ENCODE results near the gene MACF1.
"Not testable (repeated sequence)": the region's sequence is repeated elsewhere in the genome, so short reads cannot be mapped to it uniquely, and the experiment has no call there.

MACF1 gene

DNA sequence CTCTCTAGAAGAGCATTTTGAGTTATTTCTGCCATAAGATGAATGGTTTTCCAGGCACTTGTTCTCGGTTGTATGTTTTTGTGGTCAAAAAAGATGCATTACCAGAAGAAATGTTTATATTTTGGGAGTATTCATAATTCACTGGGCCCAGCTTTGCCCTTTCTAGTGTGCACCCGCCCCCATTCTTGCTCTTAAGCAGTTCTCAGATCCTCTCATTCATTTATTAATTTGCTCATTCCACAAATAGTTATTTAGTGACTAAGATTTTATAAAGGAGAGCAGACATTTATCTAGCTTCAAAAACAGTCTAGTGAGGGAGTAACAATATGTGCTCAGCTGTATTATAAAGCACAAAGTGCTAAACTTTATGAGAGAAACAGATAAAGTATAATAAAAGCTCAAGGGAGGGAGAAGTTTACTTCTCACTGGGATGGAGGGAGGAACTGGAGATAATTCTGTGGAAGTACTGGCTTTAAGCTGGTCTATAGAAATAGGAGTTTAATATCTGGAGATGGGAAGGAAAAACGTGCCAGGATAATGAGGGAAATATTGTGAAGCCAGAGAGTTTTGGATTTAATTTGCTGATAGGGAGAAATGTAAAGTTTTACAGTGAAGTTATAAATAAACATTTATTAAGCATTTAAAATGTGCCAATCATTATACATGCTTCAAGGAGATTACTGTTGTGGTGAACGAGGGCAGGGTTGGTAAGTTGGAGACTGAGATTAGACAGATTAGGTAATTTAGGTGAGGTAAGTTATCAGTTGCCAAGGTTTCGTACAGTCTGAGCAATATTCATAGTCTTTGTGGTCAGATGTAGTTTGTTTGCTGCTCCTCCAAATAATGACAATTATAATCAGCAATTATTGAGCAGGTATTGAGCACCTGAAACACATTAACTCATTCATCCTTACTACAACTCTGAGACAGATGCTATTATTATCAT is 9.1 kb upstream of the MACF1 start:
- no peaks in the 10 kb centered on the region for H3K27me3 Mint-ChIP-seq (ENCODE audit: low read depth)
- TF ChIP-seq, protein P1, sequence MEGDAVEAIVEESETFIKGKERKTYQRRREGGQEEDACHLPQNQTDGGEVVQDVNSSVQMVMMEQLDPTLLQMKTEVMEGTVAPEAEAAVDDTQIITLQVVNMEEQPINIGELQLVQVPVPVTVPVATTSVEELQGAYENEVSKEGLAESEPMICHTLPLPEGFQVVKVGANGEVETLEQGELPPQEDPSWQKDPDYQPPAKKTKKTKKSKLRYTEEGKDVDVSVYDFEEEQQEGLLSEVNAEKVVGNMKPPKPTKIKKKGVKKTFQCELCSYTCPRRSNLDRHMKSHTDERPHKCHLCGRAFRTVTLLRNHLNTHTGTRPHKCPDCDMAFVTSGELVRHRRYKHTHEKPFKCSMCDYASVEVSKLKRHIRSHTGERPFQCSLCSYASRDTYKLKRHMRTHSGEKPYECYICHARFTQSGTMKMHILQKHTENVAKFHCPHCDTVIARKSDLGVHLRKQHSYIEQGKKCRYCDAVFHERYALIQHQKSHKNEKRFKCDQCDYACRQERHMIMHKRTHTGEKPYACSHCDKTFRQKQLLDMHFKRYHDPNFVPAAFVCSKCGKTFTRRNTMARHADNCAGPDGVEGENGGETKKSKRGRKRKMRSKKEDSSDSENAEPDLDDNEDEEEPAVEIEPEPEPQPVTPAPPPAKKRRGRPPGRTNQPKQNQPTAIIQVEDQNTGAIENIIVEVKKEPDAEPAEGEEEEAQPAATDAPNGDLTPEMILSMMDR (IDR thresholded peaks at IDR 0.05; ENCODE audit: unreplicated experiment in 3 of 3), result no peak
- peaks cover 49% of the 10 kb centered on the region for H3K4me1 Mint-ChIP-seq
- peak overlapping the region; percentile 60 to 72 (median 71) for H3K27ac Mint-ChIP-seq
- no peaks in the 10 kb centered on the region for H3K9me3 Mint-ChIP-seq
- no peaks in the 10 kb centered on the region for H3K36me3 Mint-ChIP-seq (ENCODE audit: low read depth)
- H3K4me3 Mint-ChIP-seq, result no peak overlapping the region

DNA sequence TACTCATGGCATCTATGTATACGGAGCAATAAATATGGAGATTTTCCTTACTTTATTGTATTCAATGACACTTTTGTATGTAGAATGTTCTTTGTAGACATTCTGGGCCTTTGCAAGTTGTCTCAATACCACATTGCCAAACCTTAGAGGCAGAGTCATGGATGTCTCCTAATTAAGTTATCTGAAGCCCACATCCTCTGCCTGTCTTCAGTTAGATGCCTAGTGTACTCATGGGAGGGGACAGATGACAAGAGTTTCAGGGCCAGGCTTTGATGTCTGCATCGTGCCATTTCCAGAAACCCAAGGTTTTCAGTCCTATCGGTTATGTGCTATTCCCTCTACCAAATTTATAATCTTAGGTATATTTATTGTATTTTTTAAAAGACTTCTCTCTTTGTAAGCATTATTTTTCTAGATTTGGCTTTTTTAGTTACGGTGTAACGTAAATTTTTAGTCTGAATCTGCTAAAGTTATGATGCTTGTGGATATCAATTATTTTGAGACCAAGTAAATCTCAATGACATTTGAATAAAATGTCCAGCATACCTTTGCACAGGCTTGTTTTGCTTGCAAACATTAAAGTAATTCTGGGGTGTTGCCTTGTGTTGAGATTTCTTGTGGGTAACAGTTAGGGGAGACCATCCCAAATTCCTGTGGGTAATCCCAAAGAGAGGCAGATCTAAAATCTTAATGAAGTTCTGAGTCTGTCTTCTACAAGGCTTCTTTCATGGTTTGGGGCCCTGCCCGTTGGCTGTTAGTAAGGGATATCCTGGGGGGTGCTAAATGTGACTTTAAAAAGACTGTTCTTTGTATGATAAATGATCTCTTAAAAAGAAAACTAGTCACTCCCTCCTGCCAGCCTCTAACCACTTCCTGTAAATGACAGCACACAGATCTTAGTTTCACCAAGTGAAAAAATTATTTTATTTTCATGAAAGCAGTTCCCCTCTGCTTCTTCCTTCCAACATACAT is 8.0 kb upstream of the MACF1 start:
- peak overlapping the region; percentile 28 to 43 (median 42) for H3K27ac Mint-ChIP-seq
- H3K27me3 Mint-ChIP-seq (ENCODE audit: low read depth), result no peaks in the 10 kb centered on the region
- H3K36me3 Mint-ChIP-seq (ENCODE audit: low read depth), result no peaks in the 10 kb centered on the region
- no peaks in the 10 kb centered on the region for H3K9me3 Mint-ChIP-seq
- H3K4me1 Mint-ChIP-seq, result peaks cover 48% of the 10 kb centered on the region
- H3K4me3 Mint-ChIP-seq, result no peak overlapping the region
- TF ChIP-seq, protein P1 (IDR thresholded peaks at IDR 0.05; ENCODE audit: unreplicated experiment in 3 of 3), result no peak

DNA sequence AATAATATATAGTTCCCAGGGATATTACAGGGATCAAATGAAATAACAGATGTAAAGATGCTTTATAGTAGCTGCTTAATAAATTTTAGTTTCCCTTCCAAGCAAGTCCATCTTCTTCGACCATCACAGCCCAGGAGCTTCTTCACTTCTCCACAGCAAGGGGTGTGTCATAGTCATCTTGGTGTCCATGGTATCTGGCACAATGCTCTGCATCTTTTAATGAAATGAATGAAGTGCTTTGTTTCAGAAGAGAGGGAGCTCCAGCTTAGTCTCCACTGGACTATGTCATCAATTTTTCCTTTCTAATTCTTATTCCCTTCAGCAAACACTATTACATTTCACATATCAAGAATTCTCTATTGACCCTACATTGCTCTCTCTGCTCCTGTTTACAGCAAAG is 4.9 kb upstream of the MACF1 start:
- peaks cover 43% of the 10 kb centered on the region for H3K4me1 Mint-ChIP-seq
- TF ChIP-seq, protein P1 (IDR thresholded peaks at IDR 0.05; ENCODE audit: unreplicated experiment in 3 of 3), result no peak
- H3K36me3 Mint-ChIP-seq (ENCODE audit: low read depth), result no peaks in the 10 kb centered on the region
- H3K9me3 Mint-ChIP-seq, result no peaks in the 10 kb centered on the region
- no peak overlapping the region for H3K4me3 Mint-ChIP-seq
- H3K27me3 Mint-ChIP-seq (ENCODE audit: low read depth), result no peaks in the 10 kb centered on the region
- H3K27ac Mint-ChIP-seq, result peak overlapping the region in 1 of 3 experiments; percentile 31

DNA sequence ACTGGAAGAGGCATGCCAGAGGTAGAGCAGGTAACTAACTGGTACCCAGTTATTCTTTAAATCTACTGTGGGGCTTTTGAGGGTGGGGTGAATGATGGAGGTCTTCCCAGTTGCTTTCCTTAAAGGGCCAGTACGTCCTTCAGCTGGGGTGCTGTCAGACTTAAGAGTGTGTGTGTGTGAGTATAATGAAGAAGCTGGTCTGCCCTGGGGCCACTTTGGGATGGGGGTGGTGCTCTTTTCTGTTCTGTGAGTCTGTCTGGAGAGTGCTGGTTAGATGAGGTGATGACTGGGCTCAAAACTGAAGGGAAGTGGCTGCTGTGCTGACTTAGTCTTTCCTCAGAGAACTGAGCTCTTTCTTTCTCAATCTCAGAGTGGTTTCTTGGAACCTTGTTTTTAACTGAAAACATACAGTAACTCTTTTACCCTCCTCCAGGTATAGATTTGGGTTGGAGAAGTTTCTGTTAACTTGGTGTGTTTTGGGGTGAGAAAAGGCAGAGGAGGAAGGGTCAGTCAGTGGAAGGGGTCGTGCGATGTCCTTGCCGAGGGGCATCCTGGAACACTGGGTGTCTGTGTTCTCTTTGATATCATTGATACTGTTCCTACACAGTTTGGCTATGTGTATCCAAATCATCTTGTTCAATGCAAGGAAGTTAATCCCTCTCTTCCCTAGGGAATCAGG is 746 bp downstream of the MACF1 start:
- Mint-ChIP-seq H3K27me3 (ENCODE audit: low read depth) (no peaks in the 10 kb centered on the region), H3K27ac (peak overlapping the region; percentile 92 to 98 (median 94)), H3K4me1 (peaks cover 36% of the 10 kb centered on the region), H3K36me3 (ENCODE audit: low read depth) (no peaks in the 10 kb centered on the region), H3K9me3 (no peaks in the 10 kb centered on the region), H3K4me3 (peak overlapping the region; percentile 70 to 85 (median 84))
- TF ChIP-seq, protein P1 (IDR thresholded peaks at IDR 0.05; ENCODE audit: unreplicated experiment in 3 of 3), result no peak

DNA sequence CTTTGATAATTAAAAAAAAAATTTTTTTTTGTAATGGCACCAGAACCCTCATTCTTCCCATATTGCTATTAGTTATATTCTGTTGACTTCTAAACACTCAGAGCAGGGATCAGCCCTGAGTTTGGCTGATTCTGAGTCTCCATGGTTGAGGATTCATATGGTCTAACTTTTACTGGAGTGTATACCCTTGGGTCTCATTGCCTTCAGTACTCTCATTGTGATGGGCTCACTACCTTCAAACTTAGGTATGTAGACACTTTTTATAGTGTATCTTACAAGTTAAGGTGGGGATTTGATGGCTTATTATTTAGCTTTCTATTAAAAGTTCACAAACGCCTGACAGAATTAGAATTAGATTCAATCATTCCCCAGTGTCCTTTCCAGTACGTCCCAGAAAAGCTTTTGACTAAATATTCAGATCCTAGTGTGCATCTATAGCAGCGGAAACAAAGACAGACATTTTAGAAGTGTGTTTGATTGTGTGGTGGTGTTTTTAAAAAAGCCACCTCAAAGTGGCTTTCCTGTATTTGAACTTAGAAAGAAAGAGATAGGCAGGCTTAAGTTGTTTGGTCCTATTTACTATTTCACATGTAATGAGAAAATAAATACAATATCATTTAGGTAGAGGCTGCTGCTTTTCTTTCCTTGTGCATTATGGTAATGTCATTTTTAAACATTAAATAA is 1.4 kb downstream of the MACF1 start:
- H3K36me3 Mint-ChIP-seq (ENCODE audit: low read depth), result no peaks in the 10 kb centered on the region
- H3K4me3 Mint-ChIP-seq, result peak overlapping the region; percentile 12 to 84 (median 58)
- peaks cover 34% of the 10 kb centered on the region for H3K4me1 Mint-ChIP-seq
- no peaks in the 10 kb centered on the region for H3K9me3 Mint-ChIP-seq
- H3K27ac Mint-ChIP-seq, result peak overlapping the region; percentile 92 to 98 (median 94)
- no peaks in the 10 kb centered on the region for H3K27me3 Mint-ChIP-seq (ENCODE audit: low read depth)
- TF ChIP-seq, protein P1 (IDR thresholded peaks at IDR 0.05; ENCODE audit: unreplicated experiment in 3 of 3), result no peak

DNA sequence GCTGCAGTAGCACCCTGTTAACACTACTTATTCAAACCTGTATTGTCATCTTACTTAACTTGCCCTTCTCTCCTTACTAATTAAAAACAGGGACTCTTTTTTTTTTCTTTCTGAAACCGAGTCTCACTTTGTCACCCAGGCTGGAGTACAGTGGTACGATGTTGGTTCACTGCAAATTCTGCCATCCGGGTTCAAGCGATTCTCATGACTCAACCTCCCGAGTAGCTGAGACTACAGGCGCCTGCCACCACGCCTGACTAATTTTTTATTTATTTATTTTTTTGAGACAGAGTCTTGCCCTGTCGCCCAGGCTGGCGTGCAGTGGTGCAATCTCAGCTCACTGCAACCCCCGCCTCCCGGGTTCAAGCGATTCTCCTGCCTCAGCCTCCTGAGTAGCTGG is 3.9 kb downstream of the MACF1 start:
- H3K4me1 Mint-ChIP-seq, result peaks cover 35% of the 10 kb centered on the region
- H3K4me3 Mint-ChIP-seq; H3K36me3 Mint-ChIP-seq (ENCODE audit: low read depth); H3K9me3 Mint-ChIP-seq; H3K27me3 Mint-ChIP-seq (ENCODE audit: low read depth): not testable (repeated sequence)
- H3K27ac Mint-ChIP-seq, result peak overlapping the region in 1 of 3 experiments; percentile 43
